22Rv1 (cell line): ENCODE measurements around the gene DGKB.

ENCODE experiments used
- ZFX ChIP-seq: fragments of 450-650 bp; IDR thresholded peaks from 2 replicates; pipeline ENCODE4 v1.6.1; 2017; ENCODE audit warnings: antibody characterized with exemption, borderline replicate concordance
- TF ChIP-seq, protein P1 (sequence below): fragments of 450-650 bp; IDR thresholded peaks from 2 replicates; pipeline ENCODE4 v1.5.1; 2017; ENCODE audit warnings: mild to moderate bottlenecking

DNA sequence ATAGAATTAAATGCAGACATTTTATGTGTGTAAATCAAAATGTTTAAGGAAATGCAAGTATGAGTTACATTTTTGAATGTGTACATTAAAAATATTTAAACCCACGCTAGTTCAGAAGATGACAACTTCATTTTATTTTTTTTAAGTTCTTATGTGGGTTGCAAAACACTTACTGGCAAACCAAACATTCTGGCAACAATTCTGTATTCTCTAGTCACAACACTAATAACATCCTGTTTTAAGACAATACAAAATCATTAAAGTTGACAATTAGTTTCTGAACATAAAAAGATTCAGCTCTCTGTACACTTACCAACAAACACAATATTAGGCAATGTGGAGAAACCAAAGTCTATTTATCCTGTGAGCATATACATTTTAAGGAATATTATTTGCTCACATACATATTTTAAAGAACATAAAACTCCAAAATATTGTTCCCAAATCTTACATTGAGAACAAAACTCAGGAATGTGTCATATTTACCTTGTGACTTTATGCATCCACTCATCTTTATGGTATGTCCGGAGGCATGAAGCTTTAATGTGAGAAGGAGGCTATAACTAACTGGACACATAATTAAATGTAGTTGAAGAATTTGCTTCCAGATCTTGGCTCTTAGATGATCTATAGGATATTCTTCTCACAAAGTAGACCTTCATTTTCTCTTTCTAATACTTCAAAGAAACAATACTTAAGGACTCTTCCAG is 134.7 kb downstream of the DGKB start:
- TF ChIP-seq, protein P1, sequence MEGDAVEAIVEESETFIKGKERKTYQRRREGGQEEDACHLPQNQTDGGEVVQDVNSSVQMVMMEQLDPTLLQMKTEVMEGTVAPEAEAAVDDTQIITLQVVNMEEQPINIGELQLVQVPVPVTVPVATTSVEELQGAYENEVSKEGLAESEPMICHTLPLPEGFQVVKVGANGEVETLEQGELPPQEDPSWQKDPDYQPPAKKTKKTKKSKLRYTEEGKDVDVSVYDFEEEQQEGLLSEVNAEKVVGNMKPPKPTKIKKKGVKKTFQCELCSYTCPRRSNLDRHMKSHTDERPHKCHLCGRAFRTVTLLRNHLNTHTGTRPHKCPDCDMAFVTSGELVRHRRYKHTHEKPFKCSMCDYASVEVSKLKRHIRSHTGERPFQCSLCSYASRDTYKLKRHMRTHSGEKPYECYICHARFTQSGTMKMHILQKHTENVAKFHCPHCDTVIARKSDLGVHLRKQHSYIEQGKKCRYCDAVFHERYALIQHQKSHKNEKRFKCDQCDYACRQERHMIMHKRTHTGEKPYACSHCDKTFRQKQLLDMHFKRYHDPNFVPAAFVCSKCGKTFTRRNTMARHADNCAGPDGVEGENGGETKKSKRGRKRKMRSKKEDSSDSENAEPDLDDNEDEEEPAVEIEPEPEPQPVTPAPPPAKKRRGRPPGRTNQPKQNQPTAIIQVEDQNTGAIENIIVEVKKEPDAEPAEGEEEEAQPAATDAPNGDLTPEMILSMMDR, result no peak
- no peak for TF ChIP-seq ZFX
